ENCODE data around the gene FOXRED1.
A peak's percentile ranks its signal among the peaks of the same experiment; 100 is the strongest.
"Not testable (repeated sequence)": the region's sequence is repeated elsewhere in the genome, so short reads cannot be mapped to it uniquely, and the experiment has no call there.

The FOXRED1 gene

DNA sequence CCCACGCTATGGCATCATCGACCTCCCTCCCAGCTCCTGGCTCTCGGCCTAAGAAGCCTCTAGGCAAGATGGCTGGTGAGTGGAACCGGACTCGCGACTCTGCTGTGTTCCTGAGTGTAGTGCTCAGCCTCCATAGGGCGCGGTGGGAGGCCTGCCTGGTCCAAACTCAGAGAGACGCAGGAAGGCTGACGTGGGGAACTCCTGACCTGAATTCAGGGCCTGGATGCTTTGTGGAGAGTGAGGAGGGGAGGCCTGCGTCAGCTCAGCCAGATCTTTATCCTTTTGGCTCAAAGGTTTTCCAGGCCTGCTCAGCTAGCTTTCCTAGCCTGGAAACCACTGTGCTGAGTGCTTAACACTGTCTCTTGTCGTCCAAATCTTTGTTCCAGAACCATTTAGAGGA, 21.9 kb downstream of the FOXRED1 start:
- Histone ChIP-seq H3K36me3 (ENCODE audit: control insufficient read depth, insufficient read depth, low read length) (peaks cover 15% of the 10 kb centered on the region), H3K4me3 (ENCODE audit: extremely low read depth, insufficient read depth, low read length, poor library complexity, severe bottlenecking) (no peak overlapping the region), H3K4me1 (ENCODE audit: control insufficient read depth, insufficient read depth, low read length, poor library complexity, severe bottlenecking) (no peaks in the 10 kb centered on the region), H3K27ac (ENCODE audit: low read depth, low read length, severe bottlenecking) (peak overlapping the region; percentile 62), H3K9me3 (ENCODE audit: control insufficient read depth, low read length) (no peaks in the 10 kb centered on the region)
- WGBS, 2 experiments (ENCODE audit: insufficient coverage in 2 of 2) = 93 to 96% methylated on average over 10 to 12 of the region's 12 CpGs

- H3K4me1 ChIP-seq (ENCODE audit: control insufficient read depth, insufficient read depth, low read length, poor library complexity, severe bottlenecking) = no peaks in the 10 kb centered on the region
- H3K36me3 ChIP-seq (ENCODE audit: control insufficient read depth, insufficient read depth, low read length) = peaks cover 20% of the 10 kb centered on the region
- H3K27ac ChIP-seq (ENCODE audit: low read depth, low read length, severe bottlenecking) = no peak overlapping the region
- no peaks in the 10 kb centered on the region for H3K9me3 ChIP-seq (ENCODE audit: control insufficient read depth, low read length)
- WGBS, 2 experiments (ENCODE audit: insufficient coverage in 2 of 2) = 94 to 100% methylated on average over 5 of the region's 5 CpGs
- H3K4me3 ChIP-seq (ENCODE audit: extremely low read depth, insufficient read depth, low read length, poor library complexity, severe bottlenecking) = no peak overlapping the region
Observed at GRCh38 chr11:126293726-126294125, 24.8 kb downstream of the FOXRED1 start.

- peaks cover 31% of the 10 kb centered on the region for H3K36me3 ChIP-seq (ENCODE audit: control insufficient read depth, insufficient read depth, low read length)
- WGBS, 2 experiments (ENCODE audit: insufficient coverage in 2 of 2) = 88 to 91% methylated on average over 2 of the region's 2 CpGs
- no peak overlapping the region for H3K4me3 ChIP-seq (ENCODE audit: extremely low read depth, insufficient read depth, low read length, poor library complexity, severe bottlenecking)
- H3K27ac ChIP-seq (ENCODE audit: low read depth, low read length, severe bottlenecking) = no peak overlapping the region
- H3K9me3 ChIP-seq (ENCODE audit: control insufficient read depth, low read length) = no peaks in the 10 kb centered on the region
- H3K4me1 ChIP-seq (ENCODE audit: control insufficient read depth, insufficient read depth, low read length, poor library complexity, severe bottlenecking) = no peaks in the 10 kb centered on the region
Observed at GRCh38 chr11:126297004-126297403, 28.1 kb downstream of the FOXRED1 start.

DNA sequence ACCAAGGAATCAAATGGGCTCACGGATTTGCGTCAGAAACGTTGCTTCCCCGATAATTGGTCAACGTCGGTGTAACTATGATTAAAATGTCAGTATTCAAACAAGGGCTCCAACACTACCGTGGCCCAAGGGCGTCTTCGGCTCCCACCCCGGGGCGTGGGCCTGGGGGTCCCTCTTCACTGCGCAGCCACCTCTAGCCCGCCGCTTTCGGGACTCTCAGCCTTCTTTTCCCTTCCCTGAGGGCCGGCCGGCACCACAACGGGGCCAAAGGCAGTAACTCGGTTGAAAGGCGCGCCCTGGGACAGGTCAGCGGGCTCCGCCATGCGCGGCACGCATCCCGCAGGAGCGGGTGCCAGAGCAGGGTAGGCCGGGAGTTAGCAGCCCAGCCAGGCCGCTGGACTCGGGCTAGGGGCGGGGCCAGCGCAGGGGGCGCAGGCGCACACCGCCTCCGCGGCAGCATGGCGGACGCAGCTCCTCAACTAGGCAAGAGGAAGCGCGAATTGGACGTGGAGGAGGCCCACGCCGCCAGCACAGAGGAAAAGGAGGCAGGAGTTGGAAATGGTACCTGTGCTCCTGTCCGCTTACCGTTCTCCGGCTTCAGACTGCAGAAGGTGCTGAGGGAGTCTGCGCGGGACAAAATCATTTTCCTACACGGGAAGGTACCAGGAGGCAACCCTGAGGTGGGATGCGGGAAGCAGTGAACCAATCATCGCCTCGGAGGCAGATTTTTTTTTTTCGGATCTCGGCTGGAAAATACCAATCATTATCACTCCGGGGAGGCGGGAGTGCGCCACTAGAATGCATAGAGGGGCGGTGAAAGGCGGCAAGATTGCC, 34.9 kb downstream of the FOXRED1 start, which contains the start of gene DCPS:
DCPS (plus strand) TSS at position 438 of the 834 bp plus-strand sequence; CDS start at position 459, 21 bp downstream.
- Histone ChIP-seq H3K4me3 (ENCODE audit: extremely low read depth, insufficient read depth, low read length, poor library complexity, severe bottlenecking) (peak within 1 kb of the TSS; percentile 63), H3K27ac (ENCODE audit: low read depth, low read length, severe bottlenecking) (peak within 1 kb of the TSS; percentile 85), H3K4me1 (ENCODE audit: control insufficient read depth, insufficient read depth, low read length, poor library complexity, severe bottlenecking) (peaks cover 7% of the 10 kb centered on the region), H3K36me3 (ENCODE audit: control insufficient read depth, insufficient read depth, low read length) (peaks cover 14% of the 10 kb centered on the region), H3K9me3 (ENCODE audit: control insufficient read depth, low read length) (no peaks in the 10 kb centered on the region)
- WGBS, 2 experiments (ENCODE audit: insufficient coverage in 2 of 2) = 1 to 3% methylated on average over 45 to 50 of the region's 61 CpGs

- peaks cover 7% of the 10 kb centered on the region for H3K4me1 ChIP-seq (ENCODE audit: control insufficient read depth, insufficient read depth, low read length, poor library complexity, severe bottlenecking)
- 80 to 92% methylated on average over 4 to 9 of the region's 12 CpGs for WGBS, 2 experiments (ENCODE audit: insufficient coverage in 2 of 2)
- no peaks in the 10 kb centered on the region for H3K9me3 ChIP-seq (ENCODE audit: control insufficient read depth, low read length)
- peak overlapping the region; percentile 63 for H3K4me3 ChIP-seq (ENCODE audit: extremely low read depth, insufficient read depth, low read length, poor library complexity, severe bottlenecking)
- peaks cover 14% of the 10 kb centered on the region for H3K36me3 ChIP-seq (ENCODE audit: control insufficient read depth, insufficient read depth, low read length)
- H3K27ac ChIP-seq (ENCODE audit: low read depth, low read length, severe bottlenecking) = peak overlapping the region; percentile 85
Observed at GRCh38 chr11:126304457-126305075, 35.6 kb downstream of the FOXRED1 start.

- H3K4me1 ChIP-seq (ENCODE audit: control insufficient read depth, insufficient read depth, low read length, poor library complexity, severe bottlenecking) = peaks cover 9% of the 10 kb centered on the region
- no peak overlapping the region for H3K4me3 ChIP-seq (ENCODE audit: extremely low read depth, insufficient read depth, low read length, poor library complexity, severe bottlenecking)
- no peaks in the 10 kb centered on the region for H3K9me3 ChIP-seq (ENCODE audit: control insufficient read depth, low read length)
- no peak overlapping the region for H3K27ac ChIP-seq (ENCODE audit: low read depth, low read length, severe bottlenecking)
- peaks cover 16% of the 10 kb centered on the region for H3K36me3 ChIP-seq (ENCODE audit: control insufficient read depth, insufficient read depth, low read length)
- 100% methylated on average over 2 to 4 of the region's 4 CpGs for WGBS, 2 experiments (ENCODE audit: insufficient coverage in 2 of 2)
Observed at GRCh38 chr11:126305699-126306098, 36.7 kb downstream of the FOXRED1 start.

- Histone ChIP-seq H3K27ac (ENCODE audit: low read depth, low read length, severe bottlenecking) (peak overlapping the region; percentile 71), H3K9me3 (ENCODE audit: control insufficient read depth, low read length) (no peaks in the 10 kb centered on the region), H3K36me3 (ENCODE audit: control insufficient read depth, insufficient read depth, low read length) (peaks cover 11% of the 10 kb centered on the region), H3K4me3 (ENCODE audit: extremely low read depth, insufficient read depth, low read length, poor library complexity, severe bottlenecking) (no peak overlapping the region), H3K4me1 (ENCODE audit: control insufficient read depth, insufficient read depth, low read length, poor library complexity, severe bottlenecking) (peaks cover 13% of the 10 kb centered on the region)
- WGBS, 2 experiments (ENCODE audit: insufficient coverage in 2 of 2) = 25 to 38% methylated on average over 2 of the region's 5 CpGs
Observed at GRCh38 chr11:126307706-126308105, 38.8 kb downstream of the FOXRED1 start.

- peak overlapping the region; percentile 71 for H3K27ac ChIP-seq (ENCODE audit: low read depth, low read length, severe bottlenecking)
- H3K4me3 ChIP-seq (ENCODE audit: extremely low read depth, insufficient read depth, low read length, poor library complexity, severe bottlenecking) = no peak overlapping the region
- H3K9me3 ChIP-seq (ENCODE audit: control insufficient read depth, low read length) = no peaks in the 10 kb centered on the region
- H3K4me1 ChIP-seq (ENCODE audit: control insufficient read depth, insufficient read depth, low read length, poor library complexity, severe bottlenecking) = peaks cover 13% of the 10 kb centered on the region
- peaks cover 11% of the 10 kb centered on the region for H3K36me3 ChIP-seq (ENCODE audit: control insufficient read depth, insufficient read depth, low read length)
- WGBS, 2 experiments (ENCODE audit: insufficient coverage in 2 of 2) = 87 to 89% methylated on average over 3 to 4 of the region's 4 CpGs
Observed at GRCh38 chr11:126308271-126308671, 39.3 kb downstream of the FOXRED1 start.

GRCh38 chr11:126308771-126309170, 39.8 kb downstream of the FOXRED1 start:
- 100% methylated on average over 1 to 3 of the region's 4 CpGs for WGBS, 2 experiments (ENCODE audit: insufficient coverage in 2 of 2)
- peaks cover 11% of the 10 kb centered on the region for H3K36me3 ChIP-seq (ENCODE audit: control insufficient read depth, insufficient read depth, low read length)
- H3K4me3 ChIP-seq (ENCODE audit: extremely low read depth, insufficient read depth, low read length, poor library complexity, severe bottlenecking); H3K9me3 ChIP-seq (ENCODE audit: control insufficient read depth, low read length); H3K27ac ChIP-seq (ENCODE audit: low read depth, low read length, severe bottlenecking): not testable (repeated sequence)
- peaks cover 13% of the 10 kb centered on the region for H3K4me1 ChIP-seq (ENCODE audit: control insufficient read depth, insufficient read depth, low read length, poor library complexity, severe bottlenecking)

DNA sequence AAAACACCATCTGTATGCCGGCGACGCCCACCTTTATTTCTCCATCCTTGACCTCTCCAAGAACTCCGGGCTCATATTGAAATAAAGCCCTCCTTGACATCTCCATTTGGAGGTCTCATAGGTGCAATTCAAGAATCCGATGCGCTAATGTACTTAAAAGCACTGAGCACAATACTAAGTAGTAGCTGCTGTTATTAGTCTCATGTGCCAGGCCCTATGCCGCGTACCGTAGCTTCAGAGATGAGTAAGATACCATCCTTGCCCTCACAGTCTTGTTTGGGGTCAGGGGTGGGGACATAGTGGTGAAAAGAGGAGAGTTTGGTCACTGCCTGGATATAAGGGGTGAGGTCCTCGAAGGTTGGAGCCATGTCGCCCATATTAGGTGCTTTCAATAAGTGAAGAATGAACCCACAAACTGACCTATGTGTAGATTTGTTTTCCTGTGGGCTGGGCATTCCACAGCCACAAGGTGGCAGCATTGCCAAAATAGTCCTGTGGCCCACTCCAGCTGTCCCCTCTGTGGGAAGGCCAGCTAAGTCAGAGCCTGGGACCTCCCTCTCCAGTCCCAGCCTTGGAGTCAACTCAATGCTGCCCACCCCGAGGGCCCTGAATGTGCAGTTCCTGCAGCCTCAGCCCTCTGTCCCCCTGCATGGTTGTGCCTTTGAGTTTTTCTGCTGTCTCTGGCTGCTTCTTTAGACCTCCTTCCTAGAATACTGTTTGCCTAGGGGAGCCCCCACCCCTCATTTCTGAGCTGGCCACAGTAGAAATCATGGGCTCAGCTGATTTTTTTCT, 41.4 kb downstream of the FOXRED1 start:
- H3K9me3 ChIP-seq (ENCODE audit: control insufficient read depth, low read length) = no peaks in the 10 kb centered on the region
- H3K4me1 ChIP-seq (ENCODE audit: control insufficient read depth, insufficient read depth, low read length, poor library complexity, severe bottlenecking) = peaks cover 10% of the 10 kb centered on the region
- no peak overlapping the region for H3K4me3 ChIP-seq (ENCODE audit: extremely low read depth, insufficient read depth, low read length, poor library complexity, severe bottlenecking)
- no peak overlapping the region for H3K27ac ChIP-seq (ENCODE audit: low read depth, low read length, severe bottlenecking)
- 71 to 75% methylated on average over 8 to 11 of the region's 12 CpGs for WGBS, 2 experiments (ENCODE audit: insufficient coverage in 2 of 2)
- peaks cover 16% of the 10 kb centered on the region for H3K36me3 ChIP-seq (ENCODE audit: control insufficient read depth, insufficient read depth, low read length)
